Measurements from ENCODE around the gene SLC35F4. TPM values are rescaled to one million over a fixed set of nuclear protein-coding genes. Genes with fewer than 3 reads are reported as not detected.

SLC35F4 gene
- total RNA-seq, 1 experiment from 2014 or later: not detected

DNA sequence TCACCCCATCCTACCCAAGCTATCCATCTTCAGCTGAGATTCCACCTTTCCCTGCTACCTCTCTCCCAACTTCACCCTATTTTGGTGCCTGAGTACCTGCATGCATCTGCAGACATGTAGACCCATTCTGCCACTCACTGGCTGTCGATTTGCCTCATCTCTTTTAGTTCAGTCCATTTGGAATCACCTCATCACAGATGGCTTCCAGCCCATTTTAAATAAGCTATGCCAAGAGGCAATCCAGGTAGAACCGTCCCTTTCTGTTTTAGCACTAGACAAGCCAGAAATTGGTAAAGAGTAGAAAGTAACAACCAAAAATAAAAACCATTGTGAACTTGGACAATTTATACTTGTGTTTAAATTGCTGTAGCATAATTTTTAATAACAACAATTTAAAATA is 11.3 kb downstream of the SLC35F4 start:
- no peaks in the 10 kb centered on the region for H4K20me1 ChIP-seq (ENCODE audit: low read length)

GRCh38 chr14:57851354-57851753 is 14.5 kb downstream of the SLC35F4 start:
- TF ChIP-seq EZH2 (IDR thresholded peaks at IDR 0.05; ENCODE audit: low read length, unreplicated experiment) (no peak), EZH2phosphoT487 (IDR thresholded peaks at IDR 0.05; ENCODE audit: borderline replicate concordance, low read length) (no peak), CTCF (conservative IDR thresholded peaks at IDR 0.05; ENCODE audit: low read depth, low read length) (no peak)
- Histone ChIP-seq H3K9ac (ENCODE audit: low read length) (no peak overlapping the region), H2AFZ (ENCODE audit: low read length) (no peak overlapping the region), H3K9me2 (replicated peaks; ENCODE audit: low read length) (no peaks in the 10 kb centered on the region), H3K79me2 (ENCODE audit: low read length) (no peaks in the 10 kb centered on the region), H3K36me3 (ENCODE audit: low read depth, low read length) (no peaks in the 10 kb centered on the region), H3K9me3 (ENCODE audit: low read length) (no peaks in the 10 kb centered on the region), H4K20me1 (ENCODE audit: low read length) (no peaks in the 10 kb centered on the region), H3K4me1 (ENCODE audit: insufficient read depth, low read length) (no peaks in the 10 kb centered on the region), H3F3A (ENCODE audit: low read length, unreplicated experiment) (no peaks in the 10 kb centered on the region), H3K4me3 (ENCODE audit: low read length) (no peak overlapping the region), H3K4me2 (ENCODE audit: low read length) (no peak overlapping the region), H3K27ac (ENCODE audit: low read length) (no peak overlapping the region), H3K27me3 (ENCODE audit: low read length) (peaks cover 38% of the 10 kb centered on the region)
- ChIA-PET CTCF (no interaction called here), POLR2A (ENCODE audit: unreplicated experiment) (no interaction called here)
- intact Hi-C loops (cut with micrococcal nuclease): no loop called here
- DNase-seq: peak; percentile 53
- BruUV-seq (replicated peaks): no TSS peak
- ATAC-seq: no peak; the same call in 1 of the 2 replicates

More for the DNA sequence above, 11.3 kb downstream of the SLC35F4 start:
- no TSS peak for BruUV-seq (replicated peaks)
- no peak for DNase-seq
- ChIA-PET CTCF (no interaction called here), POLR2A (ENCODE audit: unreplicated experiment) (no interaction called here)
- intact Hi-C loops (cut with micrococcal nuclease): no loop called here
- no peak overlapping the region for H3K9ac ChIP-seq (ENCODE audit: low read length)
- H3K27ac ChIP-seq (ENCODE audit: low read length): no peak overlapping the region
- TF ChIP-seq EZH2phosphoT487 (IDR thresholded peaks at IDR 0.05; ENCODE audit: borderline replicate concordance, low read length): no peak
- no peak for TF ChIP-seq CTCF (conservative IDR thresholded peaks at IDR 0.05; ENCODE audit: low read depth, low read length)
- no peak for TF ChIP-seq EZH2 (IDR thresholded peaks at IDR 0.05; ENCODE audit: low read length, unreplicated experiment)
- no peaks in the 10 kb centered on the region for H3F3A ChIP-seq (ENCODE audit: low read length, unreplicated experiment)
- no peaks in the 10 kb centered on the region for H3K9me3 ChIP-seq (ENCODE audit: low read length)
- H3K79me2 ChIP-seq (ENCODE audit: low read length): no peaks in the 10 kb centered on the region
- no peak overlapping the region for H3K4me3 ChIP-seq (ENCODE audit: low read length)
- H3K4me1 ChIP-seq (ENCODE audit: insufficient read depth, low read length): no peaks in the 10 kb centered on the region
- no peaks in the 10 kb centered on the region for H3K36me3 ChIP-seq (ENCODE audit: low read depth, low read length)
- no peaks in the 10 kb centered on the region for H3K9me2 ChIP-seq (replicated peaks; ENCODE audit: low read length)
- H3K27me3 ChIP-seq (ENCODE audit: low read length): peaks cover 32% of the 10 kb centered on the region
- no peak overlapping the region for H2AFZ ChIP-seq (ENCODE audit: low read length)
- no peak for ATAC-seq
- H3K4me2 ChIP-seq (ENCODE audit: low read length): no peak overlapping the region

- Histone ChIP-seq H3K79me2 (ENCODE audit: low read length) (no peaks in the 10 kb centered on the region), H3K27me3 (ENCODE audit: low read length) (peaks cover 54% of the 10 kb centered on the region), H3K9me2 (replicated peaks; ENCODE audit: low read length) (no peaks in the 10 kb centered on the region), H3K36me3 (ENCODE audit: low read depth, low read length) (no peaks in the 10 kb centered on the region), H3K4me2 (ENCODE audit: low read length) (no peak overlapping the region), H3K9ac (ENCODE audit: low read length) (no peak overlapping the region), H3K4me3 (ENCODE audit: low read length) (no peak overlapping the region), H4K20me1 (ENCODE audit: low read length) (no peaks in the 10 kb centered on the region), H2AFZ (ENCODE audit: low read length) (no peak overlapping the region), H3K9me3 (ENCODE audit: low read length) (no peaks in the 10 kb centered on the region), H3F3A (ENCODE audit: low read length, unreplicated experiment) (no peaks in the 10 kb centered on the region), H3K27ac (ENCODE audit: low read length) (no peak overlapping the region), H3K4me1 (ENCODE audit: insufficient read depth, low read length) (no peaks in the 10 kb centered on the region)
- POLR2A ChIA-PET (ENCODE audit: unreplicated experiment): no interaction called here
- intact Hi-C loops (cut with micrococcal nuclease): no loop called here
- DNase-seq (no peak), ATAC-seq (no peak)
- CTCF ChIA-PET: no interaction called here
- no TSS peak for BruUV-seq (replicated peaks)
- TF ChIP-seq EZH2 (IDR thresholded peaks at IDR 0.05; ENCODE audit: low read length, unreplicated experiment): no peak
- no peak for TF ChIP-seq EZH2phosphoT487 (IDR thresholded peaks at IDR 0.05; ENCODE audit: borderline replicate concordance, low read length)
- no peak for TF ChIP-seq CTCF (conservative IDR thresholded peaks at IDR 0.05; ENCODE audit: low read depth, low read length)
Observed at GRCh38 chr14:57848786-57849185, 17.1 kb downstream of the SLC35F4 start.
